GM19438 (cell line): Measurements from ENCODE around the gene EPC2.
A peak's percentile ranks its signal among the peaks of the same experiment; 100 is the strongest.

Experiments used
- ATAC-seq: cut with Tn5 transposase; IDR thresholded peaks from one replicate; pipeline ENCODE4 v1.9.1; 2021; ENCODE audit warnings: low read depth; ENCODE audit not compliant: unreplicated experiment

The EPC2 gene, protein sequence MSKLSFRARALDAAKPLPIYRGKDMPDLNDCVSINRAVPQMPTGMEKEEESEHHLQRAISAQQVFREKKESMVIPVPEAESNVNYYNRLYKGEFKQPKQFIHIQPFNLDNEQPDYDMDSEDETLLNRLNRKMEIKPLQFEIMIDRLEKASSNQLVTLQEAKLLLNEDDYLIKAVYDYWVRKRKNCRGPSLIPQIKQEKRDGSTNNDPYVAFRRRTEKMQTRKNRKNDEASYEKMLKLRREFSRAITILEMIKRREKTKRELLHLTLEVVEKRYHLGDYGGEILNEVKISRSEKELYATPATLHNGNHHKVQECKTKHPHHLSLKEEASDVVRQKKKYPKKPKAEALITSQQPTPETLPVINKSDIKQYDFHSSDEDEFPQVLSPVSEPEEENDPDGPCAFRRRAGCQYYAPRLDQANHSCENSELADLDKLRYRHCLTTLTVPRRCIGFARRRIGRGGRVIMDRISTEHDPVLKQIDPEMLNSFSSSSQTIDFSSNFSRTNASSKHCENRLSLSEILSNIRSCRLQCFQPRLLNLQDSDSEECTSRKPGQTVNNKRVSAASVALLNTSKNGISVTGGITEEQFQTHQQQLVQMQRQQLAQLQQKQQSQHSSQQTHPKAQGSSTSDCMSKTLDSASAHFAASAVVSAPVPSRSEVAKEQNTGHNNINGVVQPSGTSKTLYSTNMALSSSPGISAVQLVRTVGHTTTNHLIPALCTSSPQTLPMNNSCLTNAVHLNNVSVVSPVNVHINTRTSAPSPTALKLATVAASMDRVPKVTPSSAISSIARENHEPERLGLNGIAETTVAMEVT

DNA sequence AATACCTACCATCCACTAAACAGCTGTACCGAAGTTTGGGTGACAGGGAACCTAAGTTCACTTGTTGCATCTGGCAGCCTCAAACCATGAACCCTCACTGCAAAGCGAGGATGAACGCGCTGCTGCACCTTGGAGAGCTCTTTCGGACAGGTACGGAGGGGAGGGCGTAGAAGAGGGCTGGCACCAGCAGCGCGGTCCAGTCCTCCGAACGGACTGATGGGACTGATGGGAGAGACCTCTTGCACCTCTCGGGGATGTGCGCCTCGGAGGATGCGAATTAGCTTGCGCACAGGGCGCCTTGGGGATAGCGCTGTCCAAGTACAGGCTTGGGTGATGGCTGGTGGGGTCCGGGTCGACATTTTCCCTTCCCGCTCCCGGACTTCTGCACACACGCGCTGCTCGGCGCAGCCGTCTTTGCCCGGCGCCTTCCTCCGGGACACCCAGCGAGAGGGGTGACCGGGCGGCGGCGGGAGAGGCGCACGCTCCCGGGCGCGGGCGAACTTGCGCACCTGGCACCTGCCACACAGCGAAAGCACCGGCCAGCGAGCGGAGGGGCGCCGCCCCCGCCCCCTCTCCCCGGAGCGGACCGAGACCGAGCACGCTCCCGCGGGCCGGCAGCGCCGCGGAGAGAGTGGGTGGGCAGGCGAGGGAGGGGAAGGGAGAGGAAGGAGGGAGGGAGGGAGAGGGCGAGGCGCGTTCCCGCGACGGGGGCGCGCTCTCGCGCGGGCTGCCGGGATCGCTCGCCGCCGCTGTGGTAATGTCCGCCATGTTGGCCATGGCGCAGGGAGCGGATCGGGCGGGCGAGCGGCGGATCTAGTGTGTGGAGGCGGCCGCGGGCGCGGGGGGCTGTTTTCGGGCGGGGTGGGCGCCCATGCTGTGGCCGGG, at the start of gene EPC2:
EPC2 (plus strand) TSS at position 754 of the 885 bp plus-strand sequence. CDS start 267 bp downstream, outside the sequence.
- ATAC-seq, result peak; percentile 55

DNA sequence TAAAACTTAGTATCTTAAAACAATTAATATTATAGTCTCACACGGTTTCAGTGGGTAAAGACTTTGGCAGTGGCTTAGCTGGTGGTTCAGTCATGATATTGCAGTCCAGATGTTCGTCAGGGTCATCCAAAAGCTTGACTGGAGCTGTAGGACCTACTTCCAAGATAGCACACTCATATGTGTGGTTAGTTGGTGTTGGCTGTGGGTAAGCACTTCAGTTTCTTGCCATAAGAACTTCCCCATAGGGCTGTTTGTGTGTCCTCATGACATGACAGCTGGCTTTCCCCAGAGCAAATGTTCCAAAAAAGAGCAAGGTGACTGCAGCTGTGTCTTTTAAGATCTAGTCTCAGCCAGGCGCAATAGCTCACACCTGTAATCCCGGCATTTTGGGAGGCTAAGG, 48.5 kb upstream of the EPC2 start:
- ATAC-seq, result no peak

DNA sequence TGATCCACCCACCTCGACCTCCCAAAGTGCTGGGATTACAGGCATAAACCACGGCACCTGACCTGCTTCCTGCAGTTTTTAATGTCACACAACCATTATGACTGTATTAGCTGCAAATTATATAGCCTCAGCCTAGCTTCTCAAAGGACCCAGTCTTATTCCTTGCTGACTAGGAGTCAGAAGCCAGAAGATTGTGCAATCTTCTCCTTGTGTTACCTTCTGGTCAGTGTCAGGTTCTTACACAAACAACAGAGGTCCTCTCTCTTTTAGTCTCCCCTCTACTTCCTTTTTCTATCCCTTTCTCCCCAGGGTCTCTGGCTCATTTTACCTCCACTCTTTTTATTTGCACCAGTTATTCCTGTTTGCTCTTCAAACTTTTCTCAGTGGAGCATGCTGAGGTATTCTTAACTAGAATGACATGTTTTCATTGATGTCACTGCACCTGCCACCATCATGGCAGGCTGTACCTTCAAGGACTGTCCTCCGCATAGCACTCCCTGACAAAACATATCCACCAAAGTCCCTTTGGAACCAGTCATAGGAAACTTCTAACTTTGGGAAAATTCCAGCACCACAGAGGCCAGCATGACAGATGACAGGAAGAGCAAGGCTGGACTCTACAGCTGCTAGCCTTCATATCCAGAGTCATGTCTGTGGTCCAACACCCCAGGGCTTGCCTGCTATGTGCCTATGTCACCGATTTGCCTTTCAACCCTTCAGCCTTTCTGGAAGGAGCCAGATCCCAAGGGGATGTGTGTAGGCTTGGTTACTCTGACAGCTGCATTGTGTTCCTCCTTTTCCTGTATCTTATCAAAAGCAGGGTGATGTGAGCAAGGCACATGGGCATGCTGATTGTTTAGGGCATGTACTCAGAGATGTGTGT, 45.2 kb upstream of the EPC2 start:
- no peak for ATAC-seq

DNA sequence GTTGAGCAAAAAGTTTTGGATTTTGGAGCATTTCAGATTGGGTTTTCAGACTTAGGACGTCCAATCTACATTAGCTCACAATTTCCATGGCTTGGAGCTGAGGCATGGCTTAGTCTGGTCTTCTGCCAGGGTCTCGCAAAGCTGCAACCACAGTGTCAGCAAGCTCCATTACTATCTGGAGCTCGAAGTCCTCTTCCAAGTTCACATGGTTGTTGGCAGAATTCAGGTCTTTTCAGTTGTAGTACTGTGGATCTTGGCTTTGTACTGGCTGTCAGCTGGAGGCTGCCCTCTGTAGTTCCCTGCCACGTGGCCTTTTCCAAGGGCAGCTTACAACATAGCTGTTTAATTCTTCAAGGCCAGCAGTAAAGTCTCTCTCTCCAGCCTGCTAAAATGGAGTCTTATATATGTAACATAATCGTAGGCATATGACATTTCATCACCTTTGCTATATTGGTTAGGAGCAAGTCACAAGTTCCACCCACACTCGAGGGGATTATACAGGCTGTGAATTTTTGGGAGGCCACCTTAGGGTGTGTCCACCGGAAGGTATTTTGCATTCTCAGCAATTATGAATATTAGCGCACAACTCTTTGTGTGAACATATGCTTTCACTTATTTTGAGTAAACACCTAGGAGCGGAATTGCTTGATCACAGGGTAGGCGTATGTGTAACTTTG, 41.5 kb upstream of the EPC2 start:
- ATAC-seq, result no peak

DNA sequence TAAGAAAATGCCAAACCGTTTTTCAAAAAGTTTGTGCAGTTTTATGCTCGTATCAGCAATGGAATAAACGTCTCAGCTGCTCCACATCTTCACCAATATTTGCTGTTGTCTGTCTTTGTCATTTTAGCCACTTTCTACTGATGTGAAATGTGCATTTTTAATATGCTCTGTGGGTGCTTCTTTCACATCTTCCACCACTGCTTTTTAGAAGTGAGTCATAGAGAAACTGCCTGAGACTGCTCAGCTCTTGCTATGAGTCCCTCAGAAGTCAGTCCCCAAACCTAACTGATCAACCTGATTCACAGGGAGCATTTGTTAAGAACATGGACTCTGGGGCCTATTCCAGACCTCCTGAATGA, 41.0 kb upstream of the EPC2 start:
- ATAC-seq, result peak; percentile 98

DNA sequence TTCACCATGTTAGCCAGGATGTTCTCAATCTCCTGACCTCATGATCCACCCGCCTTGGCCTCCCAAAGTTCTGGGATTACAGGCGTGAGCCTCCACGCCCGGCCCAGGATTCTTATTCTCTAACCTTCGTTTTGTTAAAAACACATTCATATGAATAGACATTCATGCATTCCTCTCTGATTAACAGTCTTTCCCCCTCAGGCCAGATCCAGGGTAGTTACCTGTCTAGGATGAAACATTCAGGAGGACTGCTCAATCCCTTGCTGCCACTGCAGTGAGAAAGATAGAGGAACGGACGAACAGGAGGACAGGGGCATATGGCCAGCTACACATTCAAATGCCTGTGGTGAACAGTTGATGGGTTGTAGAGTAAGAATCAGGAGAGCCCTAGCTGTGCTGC, 39.6 kb upstream of the EPC2 start:
- ATAC-seq, result no peak

DNA sequence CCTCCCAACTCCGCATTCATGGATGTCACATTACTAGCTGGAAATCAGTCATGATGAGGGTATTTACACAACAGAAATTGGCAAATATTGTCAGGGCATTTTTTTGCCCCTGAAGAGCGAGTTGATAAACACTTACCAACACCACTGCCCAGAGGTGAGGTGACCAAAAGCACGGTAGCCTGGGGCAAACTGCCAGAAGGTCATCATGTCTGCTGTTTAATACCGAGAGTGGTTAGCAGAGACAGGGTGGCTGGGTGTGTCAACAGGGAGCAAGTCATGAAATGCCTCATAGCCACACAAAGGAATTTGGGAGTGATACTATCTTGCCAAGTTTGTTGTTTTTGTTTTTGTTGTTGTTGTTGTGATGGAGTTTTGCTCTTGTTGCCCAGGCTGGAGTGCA, 37.0 kb upstream of the EPC2 start:
- no peak for ATAC-seq

DNA sequence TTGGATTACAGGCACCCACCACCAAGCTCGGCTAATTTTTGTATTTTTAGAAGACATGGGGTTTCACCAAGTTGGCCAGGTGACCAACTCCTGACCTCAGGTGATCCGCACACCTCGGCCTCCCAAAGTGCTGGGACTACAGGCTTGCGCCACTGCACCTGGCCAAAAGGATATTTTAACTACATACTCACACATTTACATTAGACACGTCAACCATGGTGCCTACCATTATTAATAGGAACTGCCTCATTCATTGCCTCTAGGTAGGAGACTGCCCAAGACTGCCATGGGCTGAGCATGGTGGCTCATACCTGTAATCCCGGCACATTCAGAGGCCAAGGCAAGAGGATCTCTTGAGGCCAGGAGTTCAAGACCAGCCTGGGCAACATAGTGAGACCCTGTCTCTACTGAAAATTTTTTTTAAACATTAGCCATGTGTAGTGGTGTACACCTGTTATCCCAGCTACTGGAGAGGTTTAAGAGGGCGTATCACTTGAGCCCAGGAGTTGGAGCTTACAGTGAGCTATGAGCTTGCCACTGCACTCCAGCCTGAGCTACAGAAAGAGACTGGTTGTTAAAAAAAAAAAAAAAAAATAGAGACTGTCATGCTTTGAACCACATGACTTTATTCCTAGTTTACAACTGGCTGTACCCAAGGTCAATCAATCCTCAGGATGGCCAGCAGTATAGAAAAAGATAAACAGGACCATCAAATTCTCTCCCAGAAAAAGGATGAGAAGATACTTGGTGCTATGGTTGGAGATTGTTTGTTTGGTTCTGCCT, 31.1 kb upstream of the EPC2 start:
- ATAC-seq, result no peak

DNA sequence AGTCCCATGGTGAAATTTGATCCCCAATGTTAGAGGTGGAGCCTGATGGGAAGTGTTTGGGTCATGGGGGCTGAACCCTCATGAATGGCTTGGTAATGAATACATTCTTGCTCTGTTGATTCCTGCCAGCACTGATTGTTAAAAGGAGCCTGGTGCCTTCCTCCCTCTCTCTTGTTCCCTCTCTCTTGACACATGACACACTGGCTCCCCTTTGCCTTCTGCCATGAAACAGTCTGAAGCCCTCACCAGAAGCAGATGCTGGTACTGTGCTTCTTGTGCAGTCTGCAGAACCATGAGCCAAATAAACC, 30.6 kb upstream of the EPC2 start:
- ATAC-seq, result peak; percentile 20

DNA sequence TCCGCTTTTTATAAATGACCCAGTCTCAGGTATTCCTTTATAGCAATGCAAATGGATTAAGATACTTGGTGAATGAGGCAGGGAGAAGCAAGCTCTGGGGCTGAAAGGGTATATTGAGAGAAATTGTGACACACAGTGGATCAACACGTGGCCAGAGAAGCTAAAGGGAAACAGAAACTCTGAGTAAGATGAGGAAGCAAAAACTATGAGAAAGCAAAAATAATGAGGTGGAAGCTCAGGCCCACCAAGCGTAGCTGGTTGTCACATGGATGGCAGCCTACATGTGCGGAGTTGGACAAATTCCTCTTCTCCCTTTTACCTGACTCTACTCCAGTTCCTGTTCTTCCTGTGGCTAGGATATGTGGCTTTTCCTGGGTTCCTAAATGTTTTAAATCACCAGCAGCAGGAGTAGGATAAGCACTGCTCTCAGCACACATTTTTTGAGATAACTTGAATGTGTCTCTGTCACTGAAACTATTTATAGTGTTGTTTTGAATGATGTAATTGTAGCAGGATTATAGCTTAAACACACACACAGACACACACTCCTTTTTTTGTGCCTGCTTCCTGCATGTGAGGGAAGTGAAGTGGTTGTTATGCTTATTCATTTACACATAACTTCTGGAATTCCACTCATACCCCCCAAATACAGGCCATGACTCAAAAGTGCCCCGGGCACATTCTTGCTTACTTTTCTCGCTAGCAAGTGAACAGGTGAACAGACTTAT, 30.1 kb upstream of the EPC2 start:
- peak; percentile 95 for ATAC-seq

DNA sequence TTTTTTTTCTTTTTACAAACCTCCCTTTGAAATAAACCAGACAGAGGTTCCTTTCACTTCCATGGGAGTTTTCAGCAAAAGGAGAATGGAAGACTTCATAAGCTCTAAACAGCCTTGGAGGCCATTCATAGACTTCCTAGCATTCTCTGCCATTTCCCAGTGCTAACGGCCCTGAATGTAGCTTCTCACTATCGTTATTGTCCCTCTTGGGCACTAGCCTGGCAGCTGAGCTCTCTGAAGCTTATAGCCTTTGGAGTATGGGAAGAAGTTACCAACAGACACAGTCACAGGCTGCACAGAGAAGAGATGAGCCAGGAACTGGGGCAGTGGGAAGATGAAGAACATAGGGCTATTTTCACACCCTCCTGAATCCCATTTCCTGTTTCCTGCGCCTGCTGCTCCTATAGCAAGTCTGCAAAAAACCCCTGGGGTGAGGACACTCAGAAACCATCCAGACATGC, 29.1 kb upstream of the EPC2 start:
- no peak for ATAC-seq

DNA sequence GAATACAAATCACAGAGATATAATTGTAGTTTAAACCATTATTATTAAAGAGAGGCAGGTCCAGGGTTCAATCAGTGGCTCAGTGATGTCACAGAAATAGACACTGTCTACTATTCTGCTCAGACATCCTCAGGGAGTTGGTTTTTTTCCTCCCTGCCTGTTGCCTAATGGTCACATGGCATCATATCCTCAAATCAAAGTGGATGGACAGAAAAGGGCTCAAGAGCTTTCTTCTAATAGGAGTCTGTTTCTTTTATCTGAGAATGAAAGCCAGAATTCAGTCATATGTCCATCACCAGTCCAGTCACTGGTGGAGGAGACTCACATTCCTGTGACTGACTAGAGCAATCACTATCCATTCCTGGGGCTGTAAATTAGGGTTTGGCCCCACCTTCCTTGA, 27.9 kb upstream of the EPC2 start:
- ATAC-seq, result no peak

DNA sequence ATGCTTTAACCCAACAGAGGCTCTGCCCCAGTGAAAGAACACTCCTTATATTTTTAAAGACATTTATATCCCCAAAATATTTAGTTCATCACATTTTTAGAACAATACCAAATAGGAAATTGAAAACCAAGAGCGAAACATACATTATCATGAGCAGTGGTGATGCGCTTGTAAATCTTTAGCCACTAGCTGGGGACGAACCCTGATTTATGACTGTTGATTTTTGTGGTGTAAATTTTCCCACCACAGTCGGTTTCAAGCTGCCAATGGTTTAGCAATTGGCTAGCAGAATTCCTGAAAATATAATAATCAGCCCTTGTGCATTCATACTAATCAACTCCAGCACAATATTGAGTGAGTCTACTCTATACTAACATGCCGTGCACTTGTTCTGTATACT, 27.3 kb upstream of the EPC2 start:
- ATAC-seq, result no peak

DNA sequence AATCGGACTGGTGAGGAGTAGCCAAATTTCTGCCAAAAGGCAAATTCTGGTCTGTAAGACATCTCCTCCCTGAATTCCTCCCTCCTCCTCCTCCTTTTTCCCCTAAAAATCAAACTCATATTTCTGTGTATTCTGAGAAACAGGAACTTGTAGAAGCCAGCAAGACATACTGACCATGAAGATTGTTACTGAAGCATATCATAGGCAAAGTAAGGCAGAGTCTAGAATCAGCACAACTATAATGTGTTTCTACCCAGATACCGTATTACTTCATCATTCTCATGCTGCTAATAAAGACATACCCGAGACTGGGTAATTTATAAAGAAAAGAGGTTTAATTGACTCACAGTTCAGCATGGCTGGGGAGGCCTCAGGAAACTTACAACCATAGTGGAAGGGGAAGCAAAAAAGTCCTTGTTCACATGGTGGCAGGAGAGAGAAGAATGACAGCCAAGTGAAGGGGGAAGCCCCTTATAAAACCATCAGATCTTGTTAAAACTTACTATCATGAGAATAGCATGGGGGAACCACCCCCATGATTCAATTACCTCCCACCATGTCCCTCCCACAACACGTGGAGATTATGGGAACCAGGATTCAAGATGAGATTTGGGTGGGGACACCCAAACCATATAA, 24.9 kb upstream of the EPC2 start:
- no peak for ATAC-seq

DNA sequence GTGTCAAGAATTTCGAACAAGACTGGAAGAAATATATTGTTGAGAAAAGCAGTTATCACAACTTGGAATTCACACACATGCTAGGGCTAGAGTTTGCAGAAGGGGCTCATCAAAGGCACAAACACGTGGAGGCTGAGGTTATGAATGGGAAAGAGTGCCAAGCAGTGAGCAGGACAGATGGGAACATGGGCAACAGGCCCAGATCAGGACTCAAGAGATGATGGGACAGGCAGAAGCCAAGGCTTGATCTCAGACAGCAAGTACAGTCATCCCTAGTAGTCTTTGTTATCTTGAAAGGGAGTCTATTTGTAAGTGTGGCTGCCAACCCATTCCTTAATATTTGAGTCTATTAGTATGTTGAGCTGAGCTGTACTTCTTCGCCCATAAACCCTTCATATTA, 22.2 kb upstream of the EPC2 start:
- no peak for ATAC-seq

DNA sequence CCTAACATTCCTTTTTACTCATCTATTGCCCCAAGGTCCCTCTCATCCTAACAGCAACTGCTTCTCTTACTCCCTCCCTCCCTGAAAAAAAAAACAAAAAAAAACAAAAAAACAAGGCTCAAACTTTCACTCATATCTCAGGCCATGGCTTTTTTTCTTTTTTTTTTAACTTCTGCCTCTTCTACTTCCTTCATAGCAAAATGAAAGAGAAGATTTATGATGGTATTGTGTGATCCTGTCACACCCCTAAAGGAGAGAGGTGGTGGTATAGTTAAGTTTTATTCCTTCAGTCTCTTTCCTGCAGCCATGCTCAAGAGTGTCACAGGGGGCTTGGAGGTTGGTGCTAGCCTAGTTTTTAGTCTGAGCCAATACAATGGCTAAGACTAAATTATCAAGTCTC, 21.5 kb upstream of the EPC2 start:
- no peak for ATAC-seq

DNA sequence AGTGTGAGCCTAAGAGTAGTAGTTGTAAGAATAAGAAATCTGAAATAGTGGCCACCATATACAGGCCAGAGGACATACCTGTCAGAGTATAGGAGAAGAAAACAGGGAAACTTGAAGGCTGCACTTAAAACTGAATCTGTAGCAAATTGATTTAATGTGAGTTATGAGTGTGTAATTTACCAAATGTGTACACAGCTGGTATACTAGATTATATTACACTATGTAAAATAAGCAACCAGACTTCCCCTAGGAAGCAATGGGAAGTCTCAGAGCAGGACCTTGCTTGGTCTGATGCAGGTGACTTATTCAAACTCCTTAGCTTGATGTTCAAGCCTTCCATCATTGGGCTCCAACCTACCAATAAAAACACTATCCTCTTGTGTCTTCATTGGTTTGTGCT, 17.3 kb upstream of the EPC2 start:
- ATAC-seq, result no peak

DNA sequence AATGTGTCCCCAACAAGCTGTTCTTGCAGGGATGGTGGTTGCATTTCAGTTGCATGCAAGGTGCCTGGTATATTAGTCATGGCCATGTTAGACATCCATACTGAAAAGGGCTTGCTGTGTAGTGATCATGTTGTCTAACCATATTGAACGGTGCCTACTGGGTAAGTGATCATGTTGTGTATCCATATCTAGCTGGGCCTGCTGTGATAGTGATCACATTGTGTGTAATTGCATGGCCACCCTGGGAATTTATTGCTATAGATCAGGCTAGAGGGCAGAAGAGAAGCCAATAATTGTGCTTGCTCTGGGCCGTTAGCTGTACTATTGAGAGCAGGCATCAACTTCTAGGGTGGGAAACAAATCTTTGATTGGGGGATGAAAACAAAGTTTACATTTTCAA, 9.8 kb upstream of the EPC2 start:
- ATAC-seq, result no peak
